CD4-positive, alpha-beta T cell (primary cell): ENCODE results near the gene HDAC4. TPM values are rescaled to one million over a fixed set of nuclear protein-coding genes. Genes with fewer than 3 reads are reported as not detected.

ENCODE experiments used
- ATAC-seq: fragments of 200-7000 bp; cut with Tn5 transposase; one replicate; pipeline ENCODE4 v1.10.0; 2022; ENCODE audit warnings: mild to moderate bottlenecking; ENCODE audit not compliant: poor library complexity
- CTCF ChIA-PET: fragments of 350-600 bp; sonication (Branson Sonifier 250); formaldehyde crosslinking; loops from one replicate; lab custom pipeline; 2021; ENCODE audit warnings: antibody characterized with exemption, inconsistent platforms; lab: Charles Lee
- POLR2A ChIA-PET: fragments of 350-600 bp; sonication (Branson Sonifier 250); formaldehyde crosslinking; loops from one replicate; lab custom pipeline; 2021; ENCODE audit warnings: antibody characterized with exemption, inconsistent platforms; lab: Charles Lee
- DNase-seq, 14 experiments: peaks; one replicate each; pipeline ENCODE4 v3.0.0-alpha.2; 2013 to 2020; ENCODE audit warnings: mixed read lengths in 2 of 14
- H3K27ac ChIP-seq, 2 donors: one replicate each; pipeline versions ENCODE4 v1.5.1 to v1.7.0; 2013; ENCODE audit warnings: low read length in 2 of 2, low read depth in 1 of 2, mild to moderate bottlenecking in 1 of 2
- H3K27me3 ChIP-seq, 2 experiments: 1 replicate in 1 of 2; 2 replicates in 1 of 2; pipeline versions ENCODE4 v1.6.1 to v1.7.0; 2013; ENCODE audit warnings: low read length in 2 of 2, control low read depth in 1 of 2, mild to moderate bottlenecking in 1 of 2, moderate library complexity in 1 of 2; ENCODE audit not compliant: insufficient read depth in 2 of 2, control insufficient read depth in 1 of 2
- H3K36me3 ChIP-seq: one replicate; pipeline ENCODE4 v1.6.1; 2013; ENCODE audit warnings: low read length, control low read depth; ENCODE audit not compliant: insufficient read depth
- H3K4me1 ChIP-seq: one replicate; pipeline ENCODE4 v1.6.1; 2013; ENCODE audit warnings: low read length, control low read depth; ENCODE audit not compliant: insufficient read depth
- H3K4me3 ChIP-seq: one replicate; pipeline ENCODE4 v1.5.1; 2013; ENCODE audit warnings: mild to moderate bottlenecking, low read length, moderate library complexity
- H3K9me3 ChIP-seq, 2 experiments: 1 replicate in 1 of 2; 2 replicates in 1 of 2; pipeline versions ENCODE4 v1.6.1 to v1.7.0; 2013; ENCODE audit warnings: low read length in 2 of 2, mild to moderate bottlenecking in 2 of 2, control low read depth in 1 of 2, moderate library complexity in 1 of 2; ENCODE audit not compliant: control insufficient read depth in 1 of 2, insufficient read depth in 1 of 2
- H3K27ac Mint-ChIP-seq: one replicate; pipeline ENCODE4 v1.8.0; 2020; ENCODE audit warnings: mixed read lengths
- H3K27me3 Mint-ChIP-seq: one replicate; pipeline ENCODE4 v1.8.0; 2021; ENCODE audit warnings: mixed read lengths
- H3K36me3 Mint-ChIP-seq: one replicate; pipeline ENCODE4 v1.8.0; 2021; ENCODE audit warnings: low read depth, mixed read lengths
- H3K4me1 Mint-ChIP-seq: one replicate; pipeline ENCODE4 v1.8.0; 2021; ENCODE audit warnings: low read depth, mixed read lengths
- H3K4me3 Mint-ChIP-seq: one replicate; pipeline ENCODE4 v1.8.0; 2020; ENCODE audit warnings: mild to moderate bottlenecking, mixed read lengths
- H3K9me3 Mint-ChIP-seq: one replicate; pipeline ENCODE4 v1.8.0; 2020; ENCODE audit warnings: mixed read lengths
- intact Hi-C, 2 experiments: fragments of 100-400 bp; cut with DNase I in 1 of 2; cut with micrococcal nuclease in 1 of 2; formaldehyde crosslinking; loops; one replicate each; pipeline versions ENCODE4 v1.15.1 to v1.9.0; 2023 to 2025; cut with DNase I, micrococcal nuclease
- total RNA-seq, 174 experiments: library from RNA in 2 of 174; stranded (reverse) in 2 of 174; gene quantifications; one replicate each; pipeline ENCODE4 v1.2.3 and lab custom pipeline; 2021 to 2026
- TF ChIP-seq, protein P1 (sequence below): fragments of 200-600 bp; IDR thresholded peaks from one replicate; pipeline ENCODE4 v1.8.0; 2022; ENCODE audit warnings: antibody characterized with exemption, mild to moderate bottlenecking

The HDAC4 gene
- total RNA-seq, 2 experiments from 2014 or later, result 45.3 to 49.2 TPM

DNA sequence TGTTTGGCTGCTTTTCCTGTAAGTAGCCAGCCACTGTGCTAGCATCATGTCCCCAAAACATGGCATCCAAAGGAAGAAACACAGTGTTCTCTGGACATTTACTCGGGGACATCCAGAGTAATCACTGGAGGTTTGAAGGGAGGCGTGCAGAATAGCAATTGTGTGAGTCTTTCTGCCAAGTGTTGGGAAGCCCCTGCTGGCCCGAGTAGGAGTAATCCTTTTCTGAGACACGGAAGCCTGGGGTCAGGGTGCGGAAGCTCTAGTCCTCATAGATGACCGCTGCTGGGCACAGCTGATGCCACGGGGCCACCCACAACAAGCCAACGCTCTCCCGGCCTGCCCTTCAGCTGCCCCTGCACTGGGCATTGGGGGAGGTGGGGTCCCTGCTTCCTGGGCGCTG lies 24.8 kb upstream of the HDAC4 start:
- Mint-ChIP-seq H3K4me1 (no peaks in the 10 kb centered on the region), H3K27me3 (no peaks in the 10 kb centered on the region), H3K9me3 (no peaks in the 10 kb centered on the region), H3K27ac (no peak overlapping the region), H3K4me3 (no peak overlapping the region), H3K36me3 (no peaks in the 10 kb centered on the region)
- no peaks in the 10 kb centered on the region for H3K36me3 ChIP-seq
- H3K4me1 ChIP-seq, result no peaks in the 10 kb centered on the region
- no peak for DNase-seq
- CTCF ChIA-PET, result no interaction called here
- H3K4me3 ChIP-seq, result no peak overlapping the region
- ATAC-seq, result no peak
- TF ChIP-seq, protein P1, sequence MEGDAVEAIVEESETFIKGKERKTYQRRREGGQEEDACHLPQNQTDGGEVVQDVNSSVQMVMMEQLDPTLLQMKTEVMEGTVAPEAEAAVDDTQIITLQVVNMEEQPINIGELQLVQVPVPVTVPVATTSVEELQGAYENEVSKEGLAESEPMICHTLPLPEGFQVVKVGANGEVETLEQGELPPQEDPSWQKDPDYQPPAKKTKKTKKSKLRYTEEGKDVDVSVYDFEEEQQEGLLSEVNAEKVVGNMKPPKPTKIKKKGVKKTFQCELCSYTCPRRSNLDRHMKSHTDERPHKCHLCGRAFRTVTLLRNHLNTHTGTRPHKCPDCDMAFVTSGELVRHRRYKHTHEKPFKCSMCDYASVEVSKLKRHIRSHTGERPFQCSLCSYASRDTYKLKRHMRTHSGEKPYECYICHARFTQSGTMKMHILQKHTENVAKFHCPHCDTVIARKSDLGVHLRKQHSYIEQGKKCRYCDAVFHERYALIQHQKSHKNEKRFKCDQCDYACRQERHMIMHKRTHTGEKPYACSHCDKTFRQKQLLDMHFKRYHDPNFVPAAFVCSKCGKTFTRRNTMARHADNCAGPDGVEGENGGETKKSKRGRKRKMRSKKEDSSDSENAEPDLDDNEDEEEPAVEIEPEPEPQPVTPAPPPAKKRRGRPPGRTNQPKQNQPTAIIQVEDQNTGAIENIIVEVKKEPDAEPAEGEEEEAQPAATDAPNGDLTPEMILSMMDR, result no peak
- peaks cover 0 to 2% of the 10 kb centered on the region in 2 experiments for H3K27me3 ChIP-seq
- H3K9me3 ChIP-seq, result no peaks in the 10 kb centered on the region
- POLR2A ChIA-PET, result no interaction called here
- intact Hi-C loops, result no loop called here
- no peak overlapping the region for H3K27ac ChIP-seq

DNA sequence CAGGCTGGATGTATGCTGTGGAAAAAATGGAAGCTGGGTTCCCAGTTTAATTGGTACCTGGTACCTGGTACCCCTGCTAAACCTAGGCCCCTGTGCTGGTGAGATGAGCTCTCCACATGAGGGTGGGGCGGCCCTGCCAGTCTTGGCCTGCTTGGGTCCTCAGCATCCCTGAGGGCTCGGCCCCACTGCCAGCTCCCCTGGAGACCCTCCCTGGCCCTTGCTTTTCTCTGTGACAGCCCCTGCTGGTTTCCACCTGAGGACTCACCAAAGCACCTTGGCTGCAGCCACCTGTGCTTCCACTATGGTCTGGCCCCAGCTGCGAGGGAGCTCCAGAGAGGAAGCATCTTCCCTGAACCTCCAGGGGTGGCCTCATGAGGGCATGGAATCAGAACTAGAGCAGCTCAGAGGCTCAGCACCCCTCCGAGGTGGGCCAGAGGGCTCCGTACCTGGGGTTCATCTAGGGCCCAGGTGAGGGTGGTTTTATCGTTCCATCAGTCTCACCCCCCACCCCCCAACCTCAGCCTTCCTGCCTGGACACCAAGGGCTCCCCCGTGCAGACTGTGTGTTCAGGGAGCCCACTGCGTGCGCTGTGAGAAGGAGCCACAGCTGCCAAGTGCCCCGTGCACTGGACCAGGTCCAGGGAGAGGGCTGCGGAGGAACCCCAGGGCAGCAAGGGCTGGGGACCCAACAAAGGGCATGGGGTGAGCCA lies 23.7 kb upstream of the HDAC4 start:
- Histone ChIP-seq H3K27ac (no peak overlapping the region), H3K27me3 (no peaks in the 10 kb centered on the region), H3K9me3 (no peaks in the 10 kb centered on the region), H3K36me3 (no peaks in the 10 kb centered on the region), H3K4me1 (no peaks in the 10 kb centered on the region), H3K4me3 (no peak overlapping the region)
- Mint-ChIP-seq H3K27ac (no peak overlapping the region), H3K27me3 (peaks cover 5% of the 10 kb centered on the region), H3K4me1 (no peaks in the 10 kb centered on the region), H3K9me3 (no peaks in the 10 kb centered on the region), H3K4me3 (no peak overlapping the region), H3K36me3 (no peaks in the 10 kb centered on the region)
- ATAC-seq, result no peak
- TF ChIP-seq, protein P1, result no peak
- CTCF ChIA-PET, result interaction anchor here (0.6 kb wide), 1 partner anchor 89 kb away, joined by 3 read pairs; no protein-coding TSS in a partner anchor
- no peak for DNase-seq
- intact Hi-C loops, result no loop called here
- POLR2A ChIA-PET, result no interaction called here

- H3K4me1 Mint-ChIP-seq, result no peaks in the 10 kb centered on the region
- CTCF ChIA-PET, result no interaction called here
Measured at GRCh38 chr2:239423551-239423950, 22.7 kb upstream of the HDAC4 start.

More at GRCh38 chr2:239423551-239423950, 22.7 kb upstream of the HDAC4 start:
- Histone ChIP-seq H3K4me1 (no peaks in the 10 kb centered on the region), H3K9me3 (no peaks in the 10 kb centered on the region), H3K4me3 (no peak overlapping the region), H3K27ac (no peak overlapping the region), H3K36me3 (no peaks in the 10 kb centered on the region), H3K27me3 (no peaks in the 10 kb centered on the region)
- H3K36me3 Mint-ChIP-seq, result no peaks in the 10 kb centered on the region
- no peak overlapping the region for H3K4me3 Mint-ChIP-seq
- POLR2A ChIA-PET, result no interaction called here
- no peak for DNase-seq
- intact Hi-C loops, result no loop called here
- H3K27ac Mint-ChIP-seq, result no peak overlapping the region
- no peaks in the 10 kb centered on the region for H3K9me3 Mint-ChIP-seq
- ATAC-seq, result no peak
- TF ChIP-seq, protein P1, result no peak
- peaks cover 5% of the 10 kb centered on the region for H3K27me3 Mint-ChIP-seq
